ENCODE measurements around the gene EIF4EBP2.

- TF ChIP-seq, protein P1, sequence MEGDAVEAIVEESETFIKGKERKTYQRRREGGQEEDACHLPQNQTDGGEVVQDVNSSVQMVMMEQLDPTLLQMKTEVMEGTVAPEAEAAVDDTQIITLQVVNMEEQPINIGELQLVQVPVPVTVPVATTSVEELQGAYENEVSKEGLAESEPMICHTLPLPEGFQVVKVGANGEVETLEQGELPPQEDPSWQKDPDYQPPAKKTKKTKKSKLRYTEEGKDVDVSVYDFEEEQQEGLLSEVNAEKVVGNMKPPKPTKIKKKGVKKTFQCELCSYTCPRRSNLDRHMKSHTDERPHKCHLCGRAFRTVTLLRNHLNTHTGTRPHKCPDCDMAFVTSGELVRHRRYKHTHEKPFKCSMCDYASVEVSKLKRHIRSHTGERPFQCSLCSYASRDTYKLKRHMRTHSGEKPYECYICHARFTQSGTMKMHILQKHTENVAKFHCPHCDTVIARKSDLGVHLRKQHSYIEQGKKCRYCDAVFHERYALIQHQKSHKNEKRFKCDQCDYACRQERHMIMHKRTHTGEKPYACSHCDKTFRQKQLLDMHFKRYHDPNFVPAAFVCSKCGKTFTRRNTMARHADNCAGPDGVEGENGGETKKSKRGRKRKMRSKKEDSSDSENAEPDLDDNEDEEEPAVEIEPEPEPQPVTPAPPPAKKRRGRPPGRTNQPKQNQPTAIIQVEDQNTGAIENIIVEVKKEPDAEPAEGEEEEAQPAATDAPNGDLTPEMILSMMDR (IDR thresholded peaks at IDR 0.05): no peak
- no peak for TF ChIP-seq POLR2A (IDR thresholded peaks at IDR 0.05)
Observed at GRCh38 chr10:70441895-70442309, 38.0 kb downstream of the EIF4EBP2 start.
